Stimulated activated CD8-positive, alpha-beta memory T cell treated with anti-CD3 and anti-CD28 coated beads, Interleukin-4, amount 100 ng/mL, for 24 hours (primary cell): ENCODE measurements around the gene DYNC1LI1.

ENCODE experiments used
- DNase-seq: peaks from one replicate; pipeline ENCODE4 v3.0.0-alpha.2; 2020; ENCODE audit warnings: low read depth

The DYNC1LI1 gene

GRCh38 chr3:32492684-32493436 is 77.8 kb downstream of the DYNC1LI1 start:
- DNase-seq = no peak

- no peak for DNase-seq
These were observed 82.1 kb downstream of the DYNC1LI1 start for GRCh38 chr3:32488474-32489008.

GRCh38 chr3:32487781-32488473 is 82.7 kb downstream of the DYNC1LI1 start:
- DNase-seq = no peak

GRCh38 chr3:32484436-32484835 is 86.2 kb downstream of the DYNC1LI1 start:
- no peak for DNase-seq

GRCh38 chr3:32483772-32484171 is 86.9 kb downstream of the DYNC1LI1 start:
- no peak for DNase-seq

GRCh38 chr3:32482693-32483092 is 88.0 kb downstream of the DYNC1LI1 start:
- DNase-seq = no peak

GRCh38 chr3:32481791-32482631 is 88.6 kb downstream of the DYNC1LI1 start:
- no peak for DNase-seq

- no peak for DNase-seq
These were observed 90.1 kb downstream of the DYNC1LI1 start for GRCh38 chr3:32480604-32481003.
